ENCODE results near the gene MINDY4.

MINDY4 gene

DNA sequence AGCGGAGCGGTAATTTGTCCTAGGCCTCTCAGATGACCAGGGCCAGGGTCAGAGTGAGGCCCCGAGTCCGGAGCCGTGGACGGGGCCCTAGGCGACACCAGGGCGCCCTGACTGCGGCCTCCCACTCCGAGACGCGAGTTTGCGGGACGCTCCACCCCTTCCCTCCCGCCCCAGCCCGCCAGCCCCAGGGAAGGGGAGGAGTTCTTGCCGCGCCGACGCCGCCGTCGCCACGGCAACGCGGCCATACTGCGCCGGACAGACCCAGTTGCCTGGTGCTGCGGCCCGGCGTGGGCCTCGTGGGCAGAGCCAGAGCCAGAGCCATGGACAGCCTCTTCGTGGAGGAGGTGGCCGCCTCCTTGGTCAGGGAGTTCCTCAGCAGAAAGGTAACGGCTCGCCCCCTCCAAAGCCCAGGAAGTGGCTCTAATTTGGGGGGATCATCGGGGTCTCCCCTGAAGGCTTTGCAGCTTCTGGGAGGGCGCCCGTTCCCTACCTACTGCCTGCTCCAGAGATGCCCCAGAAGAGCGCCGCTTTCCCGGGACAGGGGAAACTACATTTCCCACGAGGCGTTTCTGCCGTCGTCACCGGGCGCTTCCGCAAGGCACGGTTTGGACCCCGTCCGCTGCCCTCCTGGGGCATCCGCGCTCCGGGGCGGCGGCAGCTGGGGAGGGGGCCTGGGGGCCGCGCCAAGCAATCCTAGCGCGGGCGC lies at the start of gene MINDY4:
TSS of gene MINDY4 (plus strand) at position 244 of the 706 bp plus-strand sequence. CDS start at position 321, 77 bp downstream.
- DNase-seq = peak; percentile 85

DNA sequence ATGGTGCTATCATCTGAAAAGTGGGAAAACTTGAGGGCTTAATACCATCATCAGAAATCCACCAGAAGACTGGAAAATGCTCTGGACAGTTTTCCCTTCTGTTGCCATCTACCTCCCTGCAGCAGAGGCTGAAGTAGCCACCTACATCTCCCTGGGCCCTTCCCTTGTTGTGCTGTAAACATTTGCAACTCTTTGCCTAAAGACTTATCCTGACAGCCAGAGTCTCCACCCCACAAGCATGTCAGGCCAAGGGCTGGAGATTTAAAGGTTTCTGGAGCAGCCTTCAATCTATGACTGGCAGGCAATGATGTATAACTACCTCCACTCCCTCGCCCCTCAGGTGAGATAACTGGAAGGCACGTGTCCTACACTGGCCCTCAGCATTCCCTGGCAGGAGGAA lies 49.0 kb upstream of the MINDY4 start:
- no peak for DNase-seq

- DNase-seq = no peak
Observed at GRCh38 chr7:30722671-30723070, 48.5 kb upstream of the MINDY4 start.

GRCh38 chr7:30723776-30724175 lies 47.4 kb upstream of the MINDY4 start:
- no peak for DNase-seq

GRCh38 chr7:30726296-30727006 lies 44.8 kb upstream of the MINDY4 start:
- DNase-seq = no peak

DNA sequence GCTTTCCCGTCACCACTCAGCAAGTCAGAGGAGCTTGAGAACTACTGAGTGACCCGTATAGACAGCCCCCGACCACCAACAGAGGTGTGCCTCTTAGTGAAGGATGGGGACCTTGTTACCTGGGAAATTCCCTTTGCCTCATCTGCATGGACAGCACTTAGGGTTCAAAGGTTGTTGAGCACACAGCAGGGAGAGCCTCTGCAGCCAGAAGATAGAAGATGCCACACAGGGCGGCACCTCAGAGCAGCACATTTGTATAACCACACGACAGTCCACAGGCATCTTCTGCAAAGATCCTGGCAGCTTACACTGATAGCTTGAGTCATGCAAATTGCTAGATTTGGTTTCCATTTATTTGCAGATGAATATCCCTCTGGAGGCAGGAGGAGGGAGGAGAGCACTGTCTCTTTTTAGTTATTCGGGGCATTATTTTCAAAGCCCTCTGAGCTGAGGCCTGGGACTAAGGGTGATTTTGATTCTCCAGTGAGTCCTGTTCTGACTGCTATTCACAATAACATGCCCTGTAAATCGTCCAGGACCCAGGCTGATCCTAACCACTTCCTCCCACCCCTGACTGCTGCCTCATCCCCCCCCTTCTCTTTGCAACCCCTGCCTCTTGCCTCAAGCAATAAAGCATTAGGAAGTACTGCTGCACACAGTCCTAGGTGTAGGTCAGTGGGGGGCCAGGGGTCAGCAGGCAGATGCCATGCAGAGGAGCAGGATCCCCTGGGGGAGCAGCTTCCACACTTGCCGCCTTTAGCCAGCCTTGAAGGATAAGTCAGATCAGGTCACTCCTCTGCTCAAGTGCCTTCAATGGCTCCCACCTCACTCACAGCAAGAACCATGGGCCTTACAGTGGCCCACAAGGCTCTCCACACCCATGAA lies 43.9 kb upstream of the MINDY4 start:
- no peak for DNase-seq

- no peak for DNase-seq
Observed at GRCh38 chr7:30728591-30729100, 42.6 kb upstream of the MINDY4 start.

DNA sequence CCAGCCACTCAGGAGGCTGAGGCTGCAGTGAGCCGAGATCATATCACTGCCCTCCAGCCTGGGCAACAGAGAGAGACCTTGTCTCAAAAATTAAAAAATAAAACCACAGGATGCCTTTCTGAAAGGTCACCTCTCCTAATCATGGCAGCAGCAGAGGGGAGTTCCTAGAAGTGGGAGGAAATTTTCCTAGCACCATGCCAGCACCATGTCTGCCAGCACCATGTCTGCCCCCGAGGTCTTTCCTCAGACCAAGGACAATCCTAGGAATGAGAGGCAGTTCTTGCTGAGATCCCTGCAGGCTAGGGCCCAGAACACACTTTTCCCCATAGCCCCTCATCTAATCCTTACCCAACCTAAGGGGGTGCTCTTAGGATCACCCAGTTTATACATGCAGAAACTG lies 41.6 kb upstream of the MINDY4 start:
- DNase-seq = no peak

DNA sequence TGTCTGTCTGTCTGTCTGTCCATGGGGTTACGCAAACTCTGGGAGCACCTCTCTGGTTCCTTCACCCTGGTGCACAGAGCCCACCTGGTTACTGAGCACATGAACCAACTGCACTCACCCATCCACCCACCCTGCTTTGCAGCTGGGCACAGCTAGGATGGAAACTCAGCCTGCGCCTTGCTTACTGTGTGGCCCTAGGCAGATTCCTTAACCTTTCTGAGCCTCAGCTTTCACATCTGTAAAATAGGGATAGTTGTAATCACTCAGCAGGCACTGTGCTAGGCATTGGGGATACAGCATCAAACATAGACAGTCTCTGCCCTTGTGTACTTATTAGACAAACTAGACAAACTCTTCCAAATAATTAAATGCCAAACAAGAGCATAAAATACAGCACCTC lies 41.1 kb upstream of the MINDY4 start:
- DNase-seq = no peak

DNA sequence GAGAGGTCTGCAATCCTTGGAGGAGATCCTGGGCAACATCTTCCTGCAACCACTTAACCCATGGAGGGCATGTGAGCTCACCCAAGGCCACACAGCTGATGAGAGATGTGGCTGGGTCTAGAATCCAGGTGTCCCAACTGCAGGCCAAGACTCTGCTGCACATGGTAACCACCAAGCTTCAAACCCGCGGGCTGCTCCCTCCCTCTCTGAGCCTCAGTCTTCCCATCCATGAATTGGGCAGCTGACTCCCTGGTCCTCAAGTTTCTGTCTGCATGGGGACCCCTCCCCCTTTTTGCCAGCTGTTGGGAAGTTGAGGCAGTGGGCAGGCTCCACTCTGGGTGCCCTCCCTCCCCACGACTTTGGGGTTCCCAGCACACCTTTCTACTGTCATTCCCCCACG lies 40.2 kb upstream of the MINDY4 start:
- no peak for DNase-seq

GRCh38 chr7:30731581-30731980 lies 39.6 kb upstream of the MINDY4 start:
- DNase-seq = no peak

DNA sequence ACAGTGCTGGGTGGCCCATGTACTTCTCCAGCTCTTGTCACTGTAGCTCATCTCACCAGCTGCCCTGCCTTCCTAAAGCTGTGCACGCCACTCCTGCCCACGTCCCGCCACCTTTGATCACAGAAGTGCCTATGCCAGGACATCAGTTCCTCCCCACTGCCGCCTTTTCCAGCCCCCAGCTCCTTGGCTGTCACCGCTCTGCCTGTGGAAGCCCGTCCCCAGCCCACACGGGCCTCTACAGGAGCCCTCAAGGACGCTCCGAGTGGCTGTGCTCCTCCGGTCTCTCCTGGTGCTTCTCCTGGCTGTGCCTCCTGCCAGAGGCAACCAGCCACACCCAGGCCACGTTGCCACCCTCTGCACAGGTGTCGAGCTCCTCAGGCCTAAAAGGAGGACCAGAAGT lies 38.6 kb upstream of the MINDY4 start:
- DNase-seq = no peak

GRCh38 chr7:30733216-30733615 lies 38.0 kb upstream of the MINDY4 start:
- DNase-seq = no peak

DNA sequence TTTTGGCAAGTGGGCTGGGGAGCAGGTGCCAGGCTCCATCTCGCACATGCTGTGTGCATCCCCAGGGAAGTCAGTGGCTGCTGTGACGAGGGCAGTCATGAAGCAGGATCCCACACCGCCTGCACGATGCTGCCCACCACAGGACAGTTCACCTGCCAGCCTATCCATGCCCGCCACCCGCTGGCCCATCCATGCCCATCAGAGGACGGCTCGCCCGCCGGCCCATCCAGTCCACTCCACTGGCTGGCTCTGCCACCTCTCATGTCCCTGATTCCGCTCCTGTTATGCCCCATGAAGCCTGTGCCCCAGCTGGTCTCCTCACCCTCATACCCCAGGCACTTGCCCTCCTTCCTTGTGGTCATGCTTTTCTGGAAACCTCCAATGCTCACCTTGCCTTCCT lies 37.5 kb upstream of the MINDY4 start:
- no peak for DNase-seq

DNA sequence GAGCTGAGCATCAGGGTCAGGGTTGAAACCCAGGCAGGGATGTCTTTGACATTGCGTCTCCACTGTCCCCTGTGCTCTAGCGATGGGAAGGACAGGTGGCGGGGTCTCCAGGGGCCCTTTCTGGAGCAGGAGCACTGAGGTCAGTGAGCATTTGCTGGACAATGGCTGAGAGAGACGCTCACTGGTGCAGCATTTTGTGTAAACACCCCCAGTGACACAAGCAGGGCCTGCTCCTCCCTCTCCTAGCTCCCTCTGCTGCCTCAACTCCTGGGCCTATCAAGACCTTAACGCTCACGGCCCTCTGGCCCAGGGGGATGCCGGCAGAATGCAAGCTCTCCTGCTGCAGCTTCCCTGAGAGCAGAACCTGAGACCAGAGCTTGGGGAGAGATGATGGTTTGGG lies 36.7 kb upstream of the MINDY4 start:
- DNase-seq = no peak

GRCh38 chr7:30735631-30736030 lies 35.6 kb upstream of the MINDY4 start:
- DNase-seq = no peak

DNA sequence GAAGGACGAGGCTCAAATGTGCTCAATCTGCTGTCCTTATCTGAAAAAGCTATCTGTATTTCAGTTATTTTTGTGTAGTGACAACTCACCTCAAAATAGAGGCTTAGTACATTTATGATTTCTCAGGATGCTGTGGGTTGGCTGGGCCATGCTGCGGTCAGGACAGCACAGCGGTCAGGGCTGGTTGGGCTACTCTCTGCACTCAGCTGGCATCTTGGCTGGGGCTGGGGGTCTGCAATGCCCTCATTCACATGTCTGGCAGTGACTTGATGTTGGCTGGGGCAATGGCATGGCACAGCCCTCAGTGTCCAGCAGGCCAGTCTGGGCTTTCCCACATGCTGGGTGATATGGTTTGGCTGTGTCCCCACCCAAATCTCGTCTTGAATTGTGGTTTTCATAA lies 34.9 kb upstream of the MINDY4 start:
- DNase-seq = no peak

GRCh38 chr7:30738026-30738915 lies 32.9 kb upstream of the MINDY4 start:
- no peak for DNase-seq

GRCh38 chr7:30739691-30740090 lies 31.5 kb upstream of the MINDY4 start:
- DNase-seq = no peak

DNA sequence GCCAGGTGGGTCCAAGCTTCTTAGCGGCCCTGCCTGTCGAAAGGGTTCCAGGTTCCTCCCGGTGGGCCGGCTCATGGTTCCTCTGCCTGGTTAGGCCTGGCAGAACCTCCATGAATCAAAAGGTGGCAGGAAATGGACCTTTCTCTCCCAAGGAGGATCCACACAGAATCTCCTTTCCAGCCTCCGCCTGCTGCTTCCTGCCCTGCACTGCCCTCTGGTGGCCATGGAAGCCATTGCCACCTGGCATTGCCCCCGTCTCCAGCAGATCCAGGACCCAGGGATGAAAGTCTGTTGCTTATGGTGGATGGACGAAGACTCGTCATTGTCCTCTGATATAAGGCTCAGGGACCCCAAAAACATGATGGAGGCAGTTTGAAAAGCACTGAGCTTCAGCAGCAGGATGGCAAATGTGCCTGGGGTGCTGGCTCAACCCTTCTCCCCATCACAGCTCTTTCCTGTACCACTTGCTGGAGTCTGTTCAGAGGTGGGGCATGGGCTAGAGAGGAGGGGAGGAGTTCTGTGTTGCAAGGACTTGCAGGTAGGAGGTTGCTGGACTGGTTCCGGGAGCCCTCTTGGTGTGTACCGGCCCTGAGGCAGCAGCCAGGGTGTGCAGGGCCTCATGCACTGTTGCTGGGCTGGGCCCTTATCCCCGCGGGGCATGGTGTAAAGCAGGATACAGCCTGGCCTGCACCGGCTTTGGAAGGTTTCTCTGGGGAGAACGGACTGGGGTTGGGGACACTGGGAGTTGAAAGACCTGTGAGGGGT lies 30.6 kb upstream of the MINDY4 start:
- DNase-seq = peak; percentile 92

- DNase-seq = no peak
Observed at GRCh38 chr7:30741289-30741688, 29.9 kb upstream of the MINDY4 start.
